SK-N-SH treated with all-trans-retinoic acid at 6 μM for 48 hours (cell line): ENCODE results near the gene GFI1B.

ENCODE experiments used
- ATAC-seq: fragments of 200-7000 bp; cut with Tn5 transposase; 3 replicates; pipeline ENCODE4 v1.9.1; 2020; ENCODE audit warnings: mild to moderate bottlenecking, moderate library complexity
- BACH2 ChIP-seq: fragments of 250-450 bp; sonication (Bioruptor Pico); IDR thresholded peaks from 2 replicates; pipeline ENCODE4 v1.9.0; 2021; ENCODE audit warnings: mild to moderate bottlenecking, borderline replicate concordance
- CREB5 ChIP-seq: fragments of 250-450 bp; sonication (Bioruptor Pico); IDR thresholded peaks from 2 replicates; pipeline ENCODE4 v1.5.1; 2020; ENCODE audit warnings: low read depth, mild to moderate bottlenecking, moderate library complexity
- CSDC2 ChIP-seq: fragments of 250-450 bp; sonication (Bioruptor Pico); IDR thresholded peaks from 2 replicates; pipeline ENCODE4 v1.5.0; 2020; ENCODE audit warnings: mild to moderate bottlenecking, moderate library complexity
- ESRRG ChIP-seq: fragments of 250-450 bp; sonication (Bioruptor Pico); IDR thresholded peaks from 2 replicates; pipeline ENCODE4 v1.6.1; 2021; ENCODE audit warnings: mild to moderate bottlenecking
- GLIS3 ChIP-seq: fragments of 250-450 bp; sonication (Bioruptor Pico); IDR thresholded peaks from 2 replicates; pipeline ENCODE4 v1.5.0; 2020; ENCODE audit warnings: mild to moderate bottlenecking, moderate library complexity
- ISL1 ChIP-seq: fragments of 250-450 bp; sonication (Bioruptor Pico); IDR thresholded peaks from 2 replicates; pipeline ENCODE4 v2.1.2; 2022; ENCODE audit warnings: mild to moderate bottlenecking, moderate library complexity
- OSR1 ChIP-seq: fragments of 250-450 bp; sonication (Bioruptor Pico); IDR thresholded peaks from 2 replicates; pipeline ENCODE4 v1.8.0; 2022; ENCODE audit warnings: moderate library complexity, mild to moderate bottlenecking, inconsistent platforms
- PATZ1 ChIP-seq: fragments of 250-450 bp; sonication (Bioruptor Pico); IDR thresholded peaks from 2 replicates; pipeline ENCODE4 v1.8.0; 2020; ENCODE audit warnings: mild to moderate bottlenecking, moderate library complexity, borderline replicate concordance
- POU6F1 ChIP-seq: fragments of 250-450 bp; sonication (Bioruptor Pico); IDR thresholded peaks from 2 replicates; pipeline ENCODE4 v1.8.0; 2021; ENCODE audit warnings: low read depth, mild to moderate bottlenecking, moderate library complexity, borderline replicate concordance
- PPARA ChIP-seq: fragments of 250-450 bp; sonication (Bioruptor Pico); IDR thresholded peaks from 2 replicates; pipeline ENCODE4 v1.5.0; 2020; ENCODE audit warnings: mild to moderate bottlenecking, borderline replicate concordance
- RARB ChIP-seq: fragments of 250-450 bp; sonication (Bioruptor Pico); IDR thresholded peaks from 2 replicates; pipeline ENCODE4 v1.8.0; 2021; ENCODE audit warnings: mild to moderate bottlenecking, moderate library complexity
- SNAI2 ChIP-seq: fragments of 250-450 bp; sonication (Bioruptor Pico); IDR thresholded peaks from 2 replicates; pipeline ENCODE4 v1.5.0; 2020; ENCODE audit warnings: mild to moderate bottlenecking, moderate library complexity
- TCF4 ChIP-seq: fragments of 250-450 bp; sonication (Bioruptor Pico); IDR thresholded peaks from 2 replicates; pipeline ENCODE4 v1.8.0; 2021; ENCODE audit warnings: mild to moderate bottlenecking, moderate library complexity, borderline replicate concordance
- TOX ChIP-seq: fragments of 250-450 bp; sonication (Bioruptor Pico); IDR thresholded peaks from 2 replicates; pipeline ENCODE4 v1.8.0; 2021; ENCODE audit warnings: mild to moderate bottlenecking, moderate library complexity, borderline replicate concordance
- ZC3H10 ChIP-seq: fragments of 250-450 bp; sonication (Bioruptor Pico); IDR thresholded peaks from 2 replicates; pipeline ENCODE4 v1.5.1; 2021; ENCODE audit warnings: mild to moderate bottlenecking, moderate library complexity
- ZFP3 ChIP-seq: fragments of 250-450 bp; sonication (Bioruptor Pico); IDR thresholded peaks from 2 replicates; pipeline ENCODE4 v1.5.0; 2020; ENCODE audit warnings: mild to moderate bottlenecking, moderate library complexity
- ZFP30 ChIP-seq: fragments of 450-650 bp; formaldehyde crosslinking; IDR thresholded peaks from 2 replicates; pipeline ENCODE4 v1.5.0; 2022; ENCODE audit warnings: mild to moderate bottlenecking, moderate library complexity
- ZNF565 ChIP-seq: fragments of 450-650 bp; formaldehyde crosslinking; conservative IDR thresholded peaks from 2 replicates; pipeline ENCODE4 v1.5.0; 2020; ENCODE audit warnings: low read depth, mild to moderate bottlenecking, moderate library complexity
- ZNF70 ChIP-seq: fragments of 450-650 bp; formaldehyde crosslinking; IDR thresholded peaks from 2 replicates; pipeline ENCODE4 v1.5.0; 2020; ENCODE audit warnings: mild to moderate bottlenecking, moderate library complexity
- ZNF8 ChIP-seq: fragments of 450-650 bp; formaldehyde crosslinking; IDR thresholded peaks from 2 replicates; pipeline ENCODE4 v1.5.0; 2020; ENCODE audit warnings: mild to moderate bottlenecking, moderate library complexity

Gene GFI1B

GRCh38 chr9:132978112-132978450, 413 bp upstream of the GFI1B start (continued):
- TF ChIP-seq PATZ1 (CRISPR knock-in tag), result no peak

- no peak for TF ChIP-seq PATZ1 (CRISPR knock-in tag)
- no peak for ATAC-seq
These were observed 1.7 kb downstream of the GFI1B start for GRCh38 chr9:132980157-132980556.

GRCh38 chr9:132982458-132982857, 4.0 kb downstream of the GFI1B start:
- TF ChIP-seq PPARA (CRISPR knock-in tag), result no peak
- no peak for TF ChIP-seq ZFP3 (CRISPR knock-in tag)
- no peak for TF ChIP-seq CSDC2 (CRISPR knock-in tag)
- TF ChIP-seq ZNF565, result no peak
- TF ChIP-seq ZFP30 (CRISPR knock-in tag), result no peak
- no peak for TF ChIP-seq GLIS3 (CRISPR knock-in tag)
- TF ChIP-seq TCF4, result no peak
- no peak for TF ChIP-seq ZC3H10
- TF ChIP-seq ZNF70 (CRISPR knock-in tag), result no peak
- TF ChIP-seq POU6F1 (CRISPR knock-in tag), result no peak
- no peak for TF ChIP-seq ZNF8 (CRISPR knock-in tag)
- TF ChIP-seq TOX (CRISPR knock-in tag), result no peak
- TF ChIP-seq, all 23 proteins: peak for 0
- ATAC-seq, result no peak

- TF ChIP-seq ISL1 (no peak), ESRRG (CRISPR knock-in tag) (no peak), PPARA (CRISPR knock-in tag) (no peak), ZFP3 (CRISPR knock-in tag) (no peak), SNAI2 (no peak)
- ATAC-seq, result no peak
These were observed 5.2 kb downstream of the GFI1B start for GRCh38 chr9:132983491-132984201.

- ATAC-seq, result no peak
- TF ChIP-seq PATZ1 (CRISPR knock-in tag) (no peak), ZFP30 (CRISPR knock-in tag) (no peak), OSR1 (no peak), TOX (CRISPR knock-in tag) (no peak), BACH2 (CRISPR knock-in tag) (no peak), RARB (CRISPR knock-in tag) (no peak), CSDC2 (CRISPR knock-in tag) (no peak), POU6F1 (CRISPR knock-in tag) (no peak), PPARA (CRISPR knock-in tag) (no peak), SNAI2 (no peak), CREB5 (no peak), ZNF565 (no peak), ISL1 (no peak), ZNF8 (CRISPR knock-in tag) (no peak), ZC3H10 (no peak), ZFP3 (CRISPR knock-in tag) (no peak), TCF4 (no peak), GLIS3 (CRISPR knock-in tag) (no peak)
These were observed 5.9 kb downstream of the GFI1B start for GRCh38 chr9:132984202-132985070.
